DMS 273 (cell line): Measurements from ENCODE around the gene TTC13.

ENCODE experiments used
- DNase-seq: peaks from one replicate; lab custom pipeline; 2025; ENCODE audit not compliant: unreplicated experiment; lab: John Stamatoyannopoulos, UW

Gene TTC13

DNA sequence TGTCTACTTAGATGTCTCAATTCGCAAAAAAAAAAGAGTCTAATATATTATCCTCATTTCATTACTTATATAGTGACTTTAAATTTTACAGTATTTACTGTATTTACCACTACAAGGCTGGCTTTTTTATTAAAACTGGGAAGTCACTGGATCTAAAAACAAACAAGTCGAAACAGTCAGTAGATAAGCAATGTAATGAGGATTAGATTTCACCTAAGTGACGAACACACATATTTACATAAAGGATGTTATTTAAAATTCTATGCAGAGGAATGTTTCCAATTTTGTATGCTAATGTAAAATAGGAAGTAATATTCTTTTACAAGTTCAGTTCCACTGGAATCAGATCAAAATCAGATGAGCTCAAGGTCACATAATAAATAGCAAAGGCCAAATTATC lies 28.3 kb downstream of the TTC13 start:
- no peak for DNase-seq

DNA sequence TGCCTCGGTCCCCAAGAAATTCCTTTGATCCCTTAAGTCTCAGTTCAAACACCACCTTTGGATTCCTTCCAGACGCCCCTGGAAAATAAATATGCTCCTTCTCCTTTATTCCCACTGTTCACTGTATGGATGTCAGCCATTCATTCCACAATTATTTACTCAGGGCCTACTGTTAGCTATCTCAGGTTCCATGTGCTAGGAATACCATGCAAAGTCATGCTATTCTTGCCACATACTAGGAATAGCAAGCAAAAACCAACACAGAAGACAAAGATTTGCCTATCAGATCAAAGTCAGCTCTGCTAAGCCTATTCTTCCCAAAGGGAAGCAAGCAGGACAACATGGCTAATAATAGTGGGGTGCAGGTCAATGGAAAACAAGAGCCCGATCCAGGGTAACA lies 29.8 kb downstream of the TTC13 start:
- DNase-seq = no peak

DNA sequence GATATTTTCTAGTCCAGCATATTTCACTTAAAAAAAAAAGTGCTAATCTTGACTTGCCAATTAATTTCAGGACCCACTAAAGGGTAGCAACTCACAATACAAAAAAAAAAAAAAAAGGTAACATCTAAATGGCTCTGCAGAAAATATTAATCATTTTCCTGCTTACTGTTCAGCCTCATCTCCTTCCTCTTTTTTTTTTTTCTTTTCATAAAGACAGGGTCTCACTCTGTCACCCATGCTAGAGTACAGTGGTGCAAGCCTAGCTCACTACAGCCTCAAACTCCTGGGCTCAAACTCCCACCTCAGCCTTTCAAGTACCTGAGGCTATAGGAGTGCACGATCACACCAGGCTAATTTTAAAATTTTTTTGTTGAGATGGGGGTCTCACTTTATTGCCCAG lies 30.4 kb downstream of the TTC13 start:
- DNase-seq = no peak

DNA sequence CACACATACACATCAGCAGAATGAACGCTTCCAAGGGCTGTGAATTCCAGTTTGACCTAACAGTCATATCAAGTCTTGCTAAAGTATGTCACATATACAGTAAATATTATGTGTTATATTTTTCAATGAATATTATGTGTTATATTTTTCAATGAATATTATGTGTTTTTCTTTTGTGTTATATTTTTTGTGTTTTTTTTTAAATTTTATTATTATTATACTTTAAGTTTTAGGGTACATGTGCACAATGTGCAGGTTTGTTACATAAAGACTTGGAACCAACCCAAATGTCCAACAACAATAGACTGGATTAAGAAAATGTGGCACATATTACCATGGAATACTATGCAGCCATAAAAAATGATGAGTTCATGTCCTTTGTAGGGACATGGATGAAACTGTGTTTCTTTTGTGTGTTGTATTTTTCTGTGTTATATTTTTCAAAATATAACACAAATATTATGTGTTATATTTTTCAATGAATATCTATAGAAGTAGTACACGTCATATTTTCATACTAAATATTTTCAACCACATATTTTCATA lies 35.5 kb downstream of the TTC13 start:
- no peak for DNase-seq

DNA sequence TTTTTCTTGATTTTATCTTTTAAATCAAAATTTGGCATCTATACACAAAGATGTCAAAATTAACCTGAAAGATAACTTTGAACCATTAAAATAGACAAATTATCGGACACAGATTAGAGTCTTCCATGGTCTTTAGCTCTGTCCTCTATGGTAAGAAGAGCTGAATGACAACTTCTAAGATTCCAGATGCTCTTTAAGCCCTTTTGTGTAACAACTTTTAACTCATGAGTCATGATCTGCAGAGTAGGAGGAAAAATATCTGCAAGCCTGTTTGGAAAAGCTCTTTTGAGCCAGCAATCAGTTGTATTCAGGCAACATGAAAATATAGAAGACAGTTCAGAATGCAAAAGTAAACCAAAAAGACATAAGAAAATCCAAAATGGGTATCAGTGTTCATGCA lies 37.8 kb downstream of the TTC13 start:
- DNase-seq = no peak

DNA sequence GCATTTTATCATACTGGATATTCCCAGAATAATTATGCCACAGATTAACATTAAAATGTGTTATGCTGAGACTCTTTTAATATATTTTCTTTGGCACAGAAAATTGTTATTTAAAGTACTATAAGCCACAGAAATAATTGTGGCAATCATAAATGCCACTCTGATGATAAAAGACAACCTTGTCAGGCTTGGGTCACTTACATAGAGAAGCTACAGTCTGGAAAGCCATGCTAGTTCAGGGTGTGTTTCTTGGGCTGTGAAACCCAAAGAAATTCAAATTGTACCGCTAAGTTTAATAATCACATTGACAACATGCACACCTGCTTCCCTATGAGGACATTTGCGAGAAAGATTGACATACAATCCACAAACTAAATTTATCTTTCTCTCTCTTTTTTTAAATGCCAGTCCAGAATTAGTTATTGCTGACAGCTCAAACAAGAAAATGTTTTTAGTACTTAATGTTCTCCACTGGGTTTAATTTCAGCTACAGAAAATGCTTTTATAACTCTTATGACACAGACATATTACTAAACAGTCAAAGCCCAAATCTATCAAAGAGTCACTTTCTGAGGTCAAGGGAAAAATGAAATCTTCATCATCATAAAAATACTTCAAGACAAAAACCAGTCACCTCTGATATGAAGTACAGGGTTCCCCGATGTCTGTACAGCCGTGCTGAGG lies 38.7 kb downstream of the TTC13 start:
- DNase-seq = no peak

DNA sequence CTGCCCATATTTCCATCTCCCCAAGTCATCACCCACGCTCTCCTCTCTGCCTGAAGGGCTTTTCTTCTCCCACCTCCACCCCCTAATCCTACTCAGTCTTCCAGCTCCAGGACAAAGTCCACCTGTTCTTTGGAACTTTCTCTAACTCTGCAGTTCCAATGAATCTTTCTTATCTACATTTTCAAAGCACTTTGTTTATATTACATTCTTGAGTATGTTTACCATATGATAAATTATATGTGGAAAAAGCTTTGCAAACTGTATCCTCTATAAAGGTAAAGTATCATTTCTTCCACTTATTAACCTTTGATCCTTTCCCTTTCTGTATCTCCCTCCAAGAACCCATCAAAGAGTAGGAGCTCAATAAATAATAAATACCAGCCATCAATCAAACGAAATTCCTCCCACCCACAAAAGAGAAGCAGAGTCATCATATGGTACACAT lies 39.7 kb downstream of the TTC13 start:
- no peak for DNase-seq

DNA sequence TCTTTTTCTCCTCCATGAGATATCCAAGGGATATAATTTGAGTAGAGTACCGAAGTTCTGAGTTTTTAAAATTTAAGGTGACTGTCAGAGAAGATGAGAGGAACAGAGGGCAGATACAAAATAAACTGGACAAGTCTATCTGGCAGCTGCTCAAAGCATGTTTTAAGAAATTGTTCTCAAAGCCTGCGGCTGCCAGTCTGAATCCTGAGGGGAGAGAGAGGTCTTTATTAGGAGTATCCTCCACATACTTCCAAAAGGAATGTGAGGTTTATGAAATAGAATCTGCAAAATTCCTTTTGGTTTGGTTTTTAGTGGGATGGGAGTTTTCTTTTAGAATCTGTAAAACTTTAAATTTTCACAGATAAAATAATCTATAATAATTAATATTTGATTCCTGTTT lies 41.3 kb downstream of the TTC13 start:
- DNase-seq = no peak

DNA sequence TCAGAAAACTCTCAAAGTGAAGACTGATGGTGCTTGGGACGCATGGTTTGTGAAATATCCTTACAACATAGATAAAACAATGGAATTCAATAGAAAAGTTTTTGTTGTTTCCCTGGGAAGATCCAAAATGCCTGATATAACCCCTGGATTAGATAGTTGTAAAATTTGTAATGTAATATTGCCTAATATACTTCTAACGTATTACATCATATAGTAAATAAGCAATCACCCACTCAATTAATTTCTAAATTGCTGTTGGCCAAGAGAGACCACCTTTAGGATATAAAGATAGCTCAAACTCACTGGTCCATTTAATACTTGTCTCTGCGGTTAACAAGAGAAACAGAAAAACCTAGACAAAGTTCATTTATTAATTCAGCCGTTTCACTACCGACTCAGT lies 42.2 kb downstream of the TTC13 start:
- DNase-seq = no peak

DNA sequence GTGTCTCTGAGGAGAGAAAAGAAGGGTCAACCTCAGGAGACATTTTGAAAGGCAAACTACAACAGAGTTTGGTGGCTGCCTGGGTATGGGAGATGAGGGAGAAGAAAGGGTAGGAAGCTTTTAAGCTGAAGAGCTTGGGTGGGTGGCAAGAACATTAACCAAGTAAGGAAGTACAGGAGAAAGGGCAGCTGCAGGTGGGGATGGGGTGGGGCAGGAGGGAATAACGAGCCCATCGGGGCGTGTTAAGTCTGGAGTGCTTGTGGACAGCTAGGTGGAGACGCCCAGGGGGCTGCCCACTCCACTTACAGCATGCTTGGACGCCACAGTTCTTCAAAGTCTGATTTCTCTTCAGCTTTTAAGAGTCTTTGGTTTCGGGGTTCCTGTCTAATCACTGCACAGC lies 42.8 kb downstream of the TTC13 start:
- no peak for DNase-seq

DNA sequence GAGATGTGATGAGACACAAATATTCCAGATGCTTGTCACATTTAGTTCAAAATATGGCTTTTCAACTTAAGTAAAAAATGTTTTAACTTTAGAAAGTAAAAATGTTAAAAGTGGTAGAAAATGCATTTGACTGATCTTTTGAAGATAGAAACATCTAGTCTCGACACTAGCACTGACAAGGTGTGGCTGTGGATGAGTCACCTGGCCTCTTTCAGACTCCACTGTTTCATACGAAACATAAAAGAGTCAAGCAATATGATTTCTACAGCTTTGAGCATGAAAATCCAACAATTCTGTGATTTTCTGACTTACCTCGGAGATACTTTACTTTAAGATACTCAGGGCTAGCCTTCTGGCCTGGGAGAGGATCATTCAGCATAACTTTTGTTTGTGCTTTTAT lies 47.7 kb downstream of the TTC13 start:
- no peak for DNase-seq

DNA sequence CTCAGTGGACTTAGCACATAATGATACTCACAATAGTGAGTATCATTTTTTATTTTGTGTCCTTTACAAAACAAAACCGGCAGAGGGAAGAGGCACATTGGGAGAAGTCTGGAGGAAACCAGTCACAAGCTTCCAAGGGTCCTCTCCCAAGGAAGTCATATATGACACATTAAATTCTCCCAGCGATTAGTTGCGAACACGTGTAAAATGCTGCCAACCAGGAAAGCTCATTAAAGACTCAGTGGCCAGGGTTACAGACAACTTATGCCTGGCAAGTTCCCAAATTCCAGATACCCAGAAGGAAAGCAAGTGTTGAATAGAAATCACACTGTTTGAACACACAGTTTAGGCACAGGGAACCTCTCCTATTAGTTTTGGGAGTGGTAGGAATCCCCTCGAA lies 52.5 kb downstream of the TTC13 start:
- no peak for DNase-seq

DNA sequence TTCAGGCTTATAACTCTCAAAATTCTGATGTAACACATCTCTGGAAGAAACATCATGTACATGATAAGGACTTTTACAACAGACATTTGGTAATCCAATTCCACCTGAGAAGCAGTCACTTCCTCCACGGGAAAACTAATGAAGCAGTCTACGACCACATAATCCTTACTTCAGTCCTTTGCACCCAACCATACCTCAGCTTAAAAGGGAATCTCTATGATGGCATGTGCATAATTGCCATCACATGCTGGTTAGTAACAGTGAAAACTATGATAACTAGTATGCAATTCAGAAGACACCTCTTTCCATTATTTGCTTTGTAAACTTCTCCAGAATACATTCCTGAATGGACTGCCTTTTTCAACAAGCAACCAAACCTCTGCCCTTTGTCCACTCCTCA lies 53.1 kb downstream of the TTC13 start:
- DNase-seq = no peak

DNA sequence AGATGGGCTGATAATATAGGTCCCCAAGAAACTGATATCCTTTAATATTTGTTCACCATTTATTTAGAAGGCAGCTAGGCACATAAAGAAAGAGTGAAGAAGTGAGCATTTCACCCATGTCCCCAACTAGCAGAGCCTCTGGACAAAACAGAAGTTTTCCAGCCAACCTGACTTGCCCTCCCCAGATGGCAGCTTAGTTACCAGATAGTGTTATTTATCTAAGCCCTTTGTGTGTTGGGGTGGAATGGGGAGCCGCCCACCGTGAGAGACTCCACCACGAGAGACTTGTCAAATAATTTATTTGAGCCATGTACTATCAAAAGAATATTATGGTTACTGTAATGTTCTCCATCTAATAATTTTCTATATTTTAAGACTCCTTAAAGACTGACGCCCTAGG lies 55.5 kb downstream of the TTC13 start:
- no peak for DNase-seq

DNA sequence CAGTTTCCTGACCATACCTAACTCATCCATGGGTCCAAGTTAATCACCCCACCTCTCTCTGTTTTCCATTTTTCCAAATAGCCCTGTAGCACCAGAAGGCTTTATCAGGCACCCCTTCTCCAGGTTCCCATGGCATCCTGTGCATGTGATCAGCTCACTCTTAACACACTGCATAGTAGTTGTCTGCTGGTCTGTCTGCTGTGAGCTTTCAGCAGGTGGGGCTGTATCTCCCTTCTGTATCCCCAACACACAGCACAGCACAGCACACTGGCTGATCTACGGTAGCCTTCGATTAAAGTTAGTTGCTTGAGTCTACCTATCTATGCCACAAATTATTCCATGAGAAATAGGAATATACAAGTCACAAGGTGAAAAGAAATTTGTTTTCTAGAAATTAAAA lies 56.0 kb downstream of the TTC13 start:
- DNase-seq = no peak

DNA sequence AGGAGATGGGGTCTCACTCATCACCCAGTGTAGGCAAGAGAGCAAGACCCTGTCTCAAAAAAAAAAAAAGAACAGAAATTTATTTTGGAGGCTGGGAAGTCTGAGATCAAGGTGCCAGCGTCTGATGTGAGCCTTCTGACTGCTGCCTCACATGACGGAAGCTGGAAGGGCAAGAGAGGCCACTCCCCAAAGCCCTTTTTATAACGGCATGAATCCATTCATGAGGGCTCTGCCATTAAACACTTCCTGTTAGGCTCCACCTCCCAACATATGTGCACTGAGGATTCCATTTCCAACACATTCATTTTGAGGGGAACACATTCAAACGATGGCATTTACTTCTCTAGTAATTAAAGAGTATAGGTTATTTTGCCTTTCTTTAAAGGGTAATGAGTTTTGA lies 59.5 kb downstream of the TTC13 start:
- DNase-seq = peak; percentile 68

DNA sequence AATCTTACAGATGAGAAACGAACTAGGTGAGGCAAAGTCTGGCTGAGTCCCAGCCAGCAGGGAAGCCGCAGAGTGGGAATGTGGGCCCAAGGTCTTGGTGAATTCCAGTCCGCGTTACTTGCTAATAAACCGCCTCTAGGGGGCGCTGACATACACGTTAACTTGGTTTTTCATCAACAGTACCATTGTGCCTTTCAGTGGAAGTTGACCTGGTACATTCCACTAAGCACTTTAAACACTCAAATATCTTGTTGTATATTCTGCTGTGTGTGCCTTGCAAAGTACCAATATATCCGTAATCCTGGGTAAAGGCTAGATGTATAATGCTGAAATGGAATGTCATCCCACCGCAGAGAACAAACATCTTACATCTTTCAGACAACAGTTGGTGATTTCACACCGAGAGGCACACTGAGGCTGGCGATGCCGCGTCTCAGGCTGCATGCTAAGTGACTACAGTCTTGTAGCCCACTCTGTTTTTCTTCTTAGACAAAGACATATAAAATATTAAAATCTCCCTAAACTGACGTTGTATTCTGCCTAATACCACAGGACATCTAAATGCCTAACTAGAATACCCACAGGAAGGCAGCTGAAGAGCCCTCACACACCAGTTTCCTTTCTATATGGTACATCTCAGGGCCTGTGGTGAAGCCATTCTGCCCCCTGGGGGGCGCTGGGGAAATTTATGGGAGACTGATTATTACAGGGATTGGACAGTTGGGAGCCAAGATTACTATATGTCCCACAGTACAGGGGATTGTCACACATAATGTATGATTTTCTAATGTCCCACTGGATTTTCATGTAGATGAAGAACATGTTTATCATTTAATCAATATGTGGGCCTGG lies 61.2 kb downstream of the TTC13 start:
- peak; percentile 79 for DNase-seq

DNA sequence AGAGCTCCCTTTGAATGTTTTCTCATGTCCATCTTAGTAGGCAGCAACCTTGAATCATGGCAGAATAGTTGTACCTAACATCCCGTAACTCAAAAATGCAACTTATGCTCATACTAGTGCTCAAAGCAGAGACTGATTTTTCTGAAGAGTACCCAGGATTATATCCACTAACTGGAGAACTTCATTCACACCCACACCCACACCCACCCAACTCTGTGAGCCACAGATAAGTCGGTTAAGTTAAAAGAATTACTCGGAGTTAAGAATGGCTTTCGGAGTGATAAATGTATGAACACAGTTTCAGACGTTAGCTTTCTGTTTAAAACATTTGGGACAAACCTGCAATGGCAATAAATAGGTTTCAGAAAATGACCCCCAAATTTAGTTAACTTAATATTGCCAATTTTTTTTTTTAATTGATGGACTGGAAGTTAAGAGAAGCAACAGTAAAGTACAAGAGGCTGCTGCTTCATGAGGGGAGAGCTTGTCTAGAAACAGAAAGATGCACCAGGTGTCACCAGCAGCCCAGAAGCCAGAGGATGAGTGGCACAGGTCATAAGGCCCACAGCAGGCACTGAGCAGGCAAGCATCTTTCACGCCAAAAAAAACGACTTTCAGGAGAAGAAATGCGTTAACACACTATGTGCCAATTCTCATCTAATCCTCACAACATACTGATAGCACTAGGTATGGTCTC lies 61.9 kb downstream of the TTC13 start:
- no peak for DNase-seq

DNA sequence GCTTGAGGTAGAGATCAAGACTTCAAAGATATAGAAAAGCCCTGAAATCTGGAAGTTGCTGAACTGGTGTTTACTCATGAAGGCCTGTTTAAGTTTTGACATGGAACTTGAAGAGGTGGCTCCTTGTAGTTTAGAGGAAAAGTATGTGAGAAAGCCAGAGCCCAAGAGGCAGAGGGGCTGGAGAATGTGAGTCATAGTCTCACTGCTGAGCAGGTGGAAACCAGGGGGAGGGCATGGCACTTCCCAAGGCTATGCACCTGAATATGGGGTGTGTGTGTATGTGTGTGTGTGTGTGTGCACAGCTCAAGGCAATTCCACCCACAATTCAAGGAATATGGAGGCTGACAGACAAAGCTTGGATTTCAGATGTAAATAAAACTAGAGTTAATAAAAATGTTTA lies 63.6 kb downstream of the TTC13 start:
- DNase-seq = no peak

DNA sequence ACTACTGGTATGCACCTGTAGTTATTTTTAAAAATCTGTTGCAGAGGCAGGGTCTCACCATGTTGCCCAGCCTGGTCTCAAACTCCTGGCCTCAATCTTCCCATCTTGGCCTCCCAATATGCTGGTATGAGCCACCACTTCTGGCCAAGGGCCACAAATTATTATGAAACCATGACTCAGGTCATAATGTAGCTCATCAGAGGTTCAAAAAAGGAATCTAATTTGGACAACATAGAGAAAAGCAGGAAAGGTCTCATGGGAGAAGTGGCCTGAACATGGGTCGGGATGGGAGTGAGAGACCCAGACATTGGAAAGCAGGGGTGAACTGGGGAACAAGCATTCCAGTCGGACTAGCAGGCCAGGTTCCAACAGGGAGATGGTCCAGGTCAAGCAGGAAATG lies 65.2 kb downstream of the TTC13 start:
- DNase-seq = no peak

DNA sequence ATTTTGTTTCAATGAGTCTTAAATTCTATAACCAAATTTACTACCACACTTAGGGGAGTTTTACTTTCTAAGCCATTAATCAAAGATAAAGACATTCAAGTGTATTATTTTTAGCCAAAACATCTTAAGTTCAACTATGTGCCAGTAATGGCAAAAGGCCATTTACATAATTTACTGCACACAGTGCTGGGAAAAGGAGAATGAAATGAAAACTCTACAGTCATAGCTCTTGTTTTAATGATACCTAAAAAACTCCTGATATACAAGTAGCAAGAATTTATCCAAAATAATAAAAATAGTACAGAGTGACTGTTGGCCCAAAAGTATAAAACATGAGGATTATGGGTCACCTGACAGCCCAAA lies 67.9 kb downstream of the TTC13 start:
- no peak for DNase-seq
